Measurements from ENCODE around the gene ADORA1. TPM values are rescaled to one million over a fixed set of nuclear protein-coding genes. Genes with fewer than 3 reads are reported as not detected.

Gene ADORA1
- total and polyA plus RNA-seq, 10 of the 15 experiments (the other 5 are each of a cell fraction or from before 2014, with no cell fraction given), result not detected

DNA sequence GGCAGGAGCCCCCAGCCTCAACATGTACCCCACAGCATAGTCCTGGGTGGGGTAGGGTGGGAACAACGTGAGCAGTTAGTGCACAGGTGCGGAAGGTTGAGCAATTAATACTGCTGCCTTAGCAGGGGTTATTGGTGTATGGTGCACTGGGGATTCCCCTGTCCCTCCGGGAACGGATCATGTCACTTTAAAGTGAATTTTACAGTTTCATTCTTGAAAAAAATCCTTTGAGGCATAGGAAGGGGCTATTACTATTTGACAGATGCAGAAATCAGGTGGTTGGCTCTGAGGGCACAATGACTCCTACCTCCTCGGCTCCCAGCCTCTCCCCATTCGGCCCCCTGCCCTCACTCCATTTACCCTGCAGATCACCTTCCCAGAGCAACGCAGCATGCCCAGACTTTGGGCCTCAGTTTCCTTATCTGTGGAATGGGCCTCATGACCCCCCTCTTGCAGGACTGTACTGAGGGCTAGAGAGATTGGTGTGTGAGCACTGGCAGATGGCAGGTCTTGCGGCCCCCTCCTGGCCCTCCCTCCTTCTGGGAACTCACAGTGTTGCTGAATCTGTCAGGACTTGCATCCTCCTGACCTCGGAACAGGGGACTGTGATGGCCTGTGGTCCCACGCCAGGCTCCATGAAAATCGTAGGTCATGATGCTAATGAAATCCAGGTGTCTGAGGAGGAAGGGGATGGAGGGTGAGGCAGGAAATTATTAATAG is 53.2 kb downstream of the ADORA1 start (continued):
- TF ChIP-seq ETV6 (conservative IDR thresholded peaks at IDR 0.05 in 1 of 2, IDR thresholded peaks at IDR 0.05 in 1 of 2; ENCODE audit: borderline replicate concordance in 1 of 2, low read depth in 1 of 2) (no peak), ZNF274 (IDR thresholded peaks at IDR 0.05; ENCODE audit: insufficient read depth, insufficient read length) (no peak), CEBPB (IDR thresholded peaks at IDR 0.05; ENCODE audit: borderline replicate concordance in 1 of 2, low read depth in 2 of 2, low read length in 2 of 2) (no peak)
- TF ChIP-seq, protein P1, sequence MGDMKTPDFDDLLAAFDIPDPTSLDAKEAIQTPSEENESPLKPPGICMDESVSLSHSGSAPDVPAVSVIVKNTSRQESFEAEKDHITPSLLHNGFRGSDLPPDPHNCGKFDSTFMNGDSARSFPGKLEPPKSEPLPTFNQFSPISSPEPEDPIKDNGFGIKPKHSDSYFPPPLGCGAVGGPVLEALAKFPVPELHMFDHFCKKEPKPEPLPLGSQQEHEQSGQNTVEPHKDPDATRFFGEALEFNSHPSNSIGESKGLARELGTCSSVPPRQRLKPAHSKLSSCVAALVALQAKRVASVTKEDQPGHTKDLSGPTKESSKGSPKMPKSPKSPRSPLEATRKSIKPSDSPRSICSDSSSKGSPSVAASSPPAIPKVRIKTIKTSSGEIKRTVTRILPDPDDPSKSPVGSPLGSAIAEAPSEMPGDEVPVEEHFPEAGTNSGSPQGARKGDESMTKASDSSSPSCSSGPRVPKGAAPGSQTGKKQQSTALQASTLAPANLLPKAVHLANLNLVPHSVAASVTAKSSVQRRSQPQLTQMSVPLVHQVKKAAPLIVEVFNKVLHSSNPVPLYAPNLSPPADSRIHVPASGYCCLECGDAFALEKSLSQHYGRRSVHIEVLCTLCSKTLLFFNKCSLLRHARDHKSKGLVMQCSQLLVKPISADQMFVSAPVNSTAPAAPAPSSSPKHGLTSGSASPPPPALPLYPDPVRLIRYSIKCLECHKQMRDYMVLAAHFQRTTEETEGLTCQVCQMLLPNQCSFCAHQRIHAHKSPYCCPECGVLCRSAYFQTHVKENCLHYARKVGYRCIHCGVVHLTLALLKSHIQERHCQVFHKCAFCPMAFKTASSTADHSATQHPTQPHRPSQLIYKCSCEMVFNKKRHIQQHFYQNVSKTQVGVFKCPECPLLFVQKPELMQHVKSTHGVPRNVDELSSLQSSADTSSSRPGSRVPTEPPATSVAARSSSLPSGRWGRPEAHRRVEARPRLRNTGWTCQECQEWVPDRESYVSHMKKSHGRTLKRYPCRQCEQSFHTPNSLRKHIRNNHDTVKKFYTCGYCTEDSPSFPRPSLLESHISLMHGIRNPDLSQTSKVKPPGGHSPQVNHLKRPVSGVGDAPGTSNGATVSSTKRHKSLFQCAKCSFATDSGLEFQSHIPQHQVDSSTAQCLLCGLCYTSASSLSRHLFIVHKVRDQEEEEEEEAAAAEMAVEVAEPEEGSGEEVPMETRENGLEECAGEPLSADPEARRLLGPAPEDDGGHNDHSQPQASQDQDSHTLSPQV (IDR thresholded peaks at IDR 0.05), result no peak

GRCh38 chr1:203181586-203182386 is 54.3 kb downstream of the ADORA1 start:
- ChIA-PET SMC1A (ENCODE audit: uncharacterized antibody, unreplicated experiment) (interaction anchor here (1.0 to 3.4 kb wide), 2 partner anchors 9 to 34 kb away, joined by 3 to 10 read pairs; no protein-coding TSS in a partner anchor), POLR2A (interaction anchor here (1.6 kb wide), 1 partner anchor 9 kb away, joined by 4 read pairs; no protein-coding TSS in a partner anchor), CTCF (interaction anchor here (0.9 to 3.6 kb wide), 4 partner anchors 9 to 34 kb away, joined by 3 to 25 read pairs (median 4); no protein-coding TSS in a partner anchor), RAD21 (ENCODE audit: unreplicated experiment) (interaction anchor here (1.0 to 2.8 kb wide), 2 partner anchors 9 to 34 kb away, joined by 3 to 7 read pairs; no protein-coding TSS in a partner anchor)
- no peaks in the 10 kb centered on the region for H3K36me3 ChIP-seq (ENCODE audit: control insufficient read depth in 2 of 2, insufficient read depth in 2 of 2, low read length in 1 of 2)
- in situ Hi-C loops (cut with MboI), result no loop called here
- intact Hi-C loops (cut with micrococcal nuclease; ENCODE audit: unreplicated experiment), result no loop called here
- no peak overlapping the region for H2AFZ ChIP-seq (ENCODE audit: control insufficient read depth, low read depth, low read length)
- no peak overlapping the region for H3K4me3 ChIP-seq
- no peaks in the 10 kb centered on the region for H3K79me2 ChIP-seq (ENCODE audit: control insufficient read depth, insufficient read depth, low read length)
- H3K4me1 ChIP-seq (ENCODE audit: control insufficient read depth, insufficient read depth, low read length), result 0 out of 2 replicates have a peak, but pooled peaks cover 2% of the 10 kb centered on the region
- no peak overlapping the region for H3K27ac ChIP-seq (ENCODE audit: control insufficient read depth, insufficient read depth)
- H4K20me1 ChIP-seq (ENCODE audit: control insufficient read depth, insufficient read depth), result no peaks in the 10 kb centered on the region
- ATAC-seq, result no peak
- DNase-seq (ENCODE audit: low read depth, low spot score), result no peak
- no peak for FAIRE-seq
- H3K9me3 ChIP-seq (replicated peaks; ENCODE audit: control insufficient read depth, insufficient read depth, low read length), result no peaks in the 10 kb centered on the region
- no peak overlapping the region for H3K4me2 ChIP-seq (ENCODE audit: control insufficient read depth, insufficient read depth)
- H3K27me3 ChIP-seq (replicated peaks in 1 of 2; ENCODE audit: control insufficient read depth in 2 of 2, insufficient read depth in 2 of 2, low read length in 1 of 2), result no peaks in the 10 kb centered on the region; a peak in 1 of 4 replicates
- no TSS peak for BruUV-seq (replicated peaks)
- 17% methylated on average over 9 of the region's 10 CpGs for WGBS (ENCODE audit: insufficient coverage, insufficient replicate concordance, low lambda C conversion rate, missing lambda C conversion rate)
- no peak overlapping the region for H3K9ac ChIP-seq (ENCODE audit: control insufficient read depth, insufficient read depth, low read length)
- TF ChIP-seq WRNIP1 (IDR thresholded peaks at IDR 0.05; ENCODE audit: borderline replicate concordance, low read depth, low read length) (no peak), POLR2AphosphoS2 (IDR thresholded peaks at IDR 0.05; ENCODE audit: low read depth, low read length) (no peak), TARDBP (IDR thresholded peaks at IDR 0.05; ENCODE audit: borderline replicate concordance) (no peak), SPI1 (IDR thresholded peaks at IDR 0.05; ENCODE audit: borderline replicate concordance, insufficient read depth, low read depth, low read length) (no peak), MTA3 (IDR thresholded peaks at IDR 0.05; ENCODE audit: borderline replicate concordance, low read length) (no peak), EED (IDR thresholded peaks at IDR 0.05; ENCODE audit: low read depth) (no peak)
- TF ChIP-seq, protein P2, sequence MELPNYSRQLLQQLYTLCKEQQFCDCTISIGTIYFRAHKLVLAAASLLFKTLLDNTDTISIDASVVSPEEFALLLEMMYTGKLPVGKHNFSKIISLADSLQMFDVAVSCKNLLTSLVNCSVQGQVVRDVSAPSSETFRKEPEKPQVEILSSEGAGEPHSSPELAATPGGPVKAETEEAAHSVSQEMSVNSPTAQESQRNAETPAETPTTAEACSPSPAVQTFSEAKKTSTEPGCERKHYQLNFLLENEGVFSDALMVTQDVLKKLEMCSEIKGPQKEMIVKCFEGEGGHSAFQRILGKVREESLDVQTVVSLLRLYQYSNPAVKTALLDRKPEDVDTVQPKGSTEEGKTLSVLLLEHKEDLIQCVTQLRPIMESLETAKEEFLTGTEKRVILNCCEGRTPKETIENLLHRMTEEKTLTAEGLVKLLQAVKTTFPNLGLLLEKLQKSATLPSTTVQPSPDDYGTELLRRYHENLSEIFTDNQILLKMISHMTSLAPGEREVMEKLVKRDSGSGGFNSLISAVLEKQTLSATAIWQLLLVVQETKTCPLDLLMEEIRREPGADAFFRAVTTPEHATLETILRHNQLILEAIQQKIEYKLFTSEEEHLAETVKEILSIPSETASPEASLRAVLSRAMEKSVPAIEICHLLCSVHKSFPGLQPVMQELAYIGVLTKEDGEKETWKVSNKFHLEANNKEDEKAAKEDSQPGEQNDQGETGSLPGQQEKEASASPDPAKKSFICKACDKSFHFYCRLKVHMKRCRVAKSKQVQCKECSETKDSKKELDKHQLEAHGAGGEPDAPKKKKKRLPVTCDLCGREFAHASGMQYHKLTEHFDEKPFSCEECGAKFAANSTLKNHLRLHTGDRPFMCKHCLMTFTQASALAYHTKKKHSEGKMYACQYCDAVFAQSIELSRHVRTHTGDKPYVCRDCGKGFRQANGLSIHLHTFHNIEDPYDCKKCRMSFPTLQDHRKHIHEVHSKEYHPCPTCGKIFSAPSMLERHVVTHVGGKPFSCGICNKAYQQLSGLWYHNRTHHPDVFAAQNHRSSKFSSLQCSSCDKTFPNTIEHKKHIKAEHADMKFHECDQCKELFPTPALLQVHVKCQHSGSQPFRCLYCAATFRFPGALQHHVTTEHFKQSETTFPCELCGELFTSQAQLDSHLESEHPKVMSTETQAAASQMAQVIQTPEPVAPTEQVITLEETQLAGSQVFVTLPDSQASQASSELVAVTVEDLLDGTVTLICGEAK (IDR thresholded peaks at IDR 0.05; ENCODE audit: borderline replicate concordance), result no peak

Measured in GM12878 (cell line).